HG02840 (cell line): Measurements from ENCODE around the gene CETN1.

Experiments used
- ATAC-seq: cut with Tn5 transposase; IDR thresholded peaks from one replicate; pipeline ENCODE4 v1.9.1; 2021; ENCODE audit warnings: mild to moderate bottlenecking, moderate library complexity, moderate number of reproducible peaks; ENCODE audit not compliant: unreplicated experiment, low FRiP score

The CETN1 gene

GRCh38 chr18:580154-580553 is at the start of gene CETN1:
Gene CETN1 (plus strand): TSS chr18:580380. CDS start chr18:580409, 29 bp downstream.
- no peak for ATAC-seq

GRCh38 chr18:532018-532417 is 48.2 kb upstream of the CETN1 start:
- no peak for ATAC-seq

GRCh38 chr18:532632-533031 is 47.5 kb upstream of the CETN1 start:
- ATAC-seq: no peak

GRCh38 chr18:533995-534601 is 46.1 kb upstream of the CETN1 start:
- ATAC-seq: no peak

- no peak for ATAC-seq
Observed at GRCh38 chr18:543447-544078, 36.6 kb upstream of the CETN1 start.

GRCh38 chr18:549967-550366 is 30.2 kb upstream of the CETN1 start:
- no peak for ATAC-seq

- ATAC-seq: peak; percentile 91
Observed at GRCh38 chr18:551404-552061, 28.6 kb upstream of the CETN1 start.

- ATAC-seq: no peak
Observed at GRCh38 chr18:555705-556457, 24.3 kb upstream of the CETN1 start.

GRCh38 chr18:564708-565561 is 15.2 kb upstream of the CETN1 start:
- no peak for ATAC-seq

GRCh38 chr18:565562-566061 is 14.6 kb upstream of the CETN1 start:
- no peak for ATAC-seq

GRCh38 chr18:567122-567521 is 13.1 kb upstream of the CETN1 start:
- no peak for ATAC-seq

- ATAC-seq: no peak
Observed at GRCh38 chr18:568731-569130, 11.4 kb upstream of the CETN1 start.

- no peak for ATAC-seq
Observed at GRCh38 chr18:570256-570655, 9.9 kb upstream of the CETN1 start.

- ATAC-seq: no peak
Observed at GRCh38 chr18:570697-571096, 9.5 kb upstream of the CETN1 start.

- ATAC-seq: no peak
Observed at GRCh38 chr18:572091-572830, 7.9 kb upstream of the CETN1 start.

- no peak for ATAC-seq
Observed at GRCh38 chr18:572831-573289, 7.3 kb upstream of the CETN1 start.

- no peak for ATAC-seq
Observed at GRCh38 chr18:573385-573784, 6.8 kb upstream of the CETN1 start.

- ATAC-seq: no peak
Observed at GRCh38 chr18:574149-574860, 5.9 kb upstream of the CETN1 start.
